ENCODE measurements around the gene LHFPL3.

- TF ChIP-seq CTCF (conservative IDR thresholded peaks at IDR 0.05): no peak
- TF ChIP-seq ZFX (IDR thresholded peaks at IDR 0.05): no peak
Observed at GRCh38 chr7:104299777-104300176, 28.6 kb upstream of the LHFPL3 start.

Data from C4-2B (cell line).